ENCODE data around the gene TRIM26.

TRIM26 gene

GRCh38 chr6:30204116-30204515, 9.1 kb downstream of the TRIM26 start (continued):
- TF ChIP-seq CSRNP3 (CRISPR knock-in tag; IDR thresholded peaks at IDR 0.05) (no peak), SNAI2 (CRISPR knock-in tag; IDR thresholded peaks at IDR 0.05) (no peak), ZNF565 (CRISPR knock-in tag; conservative IDR thresholded peaks at IDR 0.05; ENCODE audit: low read depth) (no peak), BACH2 (CRISPR knock-in tag; IDR thresholded peaks at IDR 0.05; ENCODE audit: borderline replicate concordance) (no peak), TCF4 (CRISPR knock-in tag; IDR thresholded peaks at IDR 0.05; ENCODE audit: borderline replicate concordance) (no peak)

GRCh38 chr6:30202366-30202765, 10.8 kb downstream of the TRIM26 start:
- no peak for TF ChIP-seq TCF4 (CRISPR knock-in tag; IDR thresholded peaks at IDR 0.05; ENCODE audit: borderline replicate concordance)
- no peak for TF ChIP-seq TSHZ2 (CRISPR knock-in tag; IDR thresholded peaks at IDR 0.05)
- no peak for TF ChIP-seq CSDC2 (CRISPR knock-in tag; IDR thresholded peaks at IDR 0.05)
- TF ChIP-seq CSRNP3 (CRISPR knock-in tag; IDR thresholded peaks at IDR 0.05): no peak
- no peak for TF ChIP-seq ZNF565 (CRISPR knock-in tag; conservative IDR thresholded peaks at IDR 0.05; ENCODE audit: low read depth)
- TF ChIP-seq SNAI2 (CRISPR knock-in tag; IDR thresholded peaks at IDR 0.05): no peak
- TF ChIP-seq ZNF70 (CRISPR knock-in tag; IDR thresholded peaks at IDR 0.05): no peak
- TF ChIP-seq BACH2 (CRISPR knock-in tag; IDR thresholded peaks at IDR 0.05; ENCODE audit: borderline replicate concordance): no peak
- TF ChIP-seq POU6F1 (CRISPR knock-in tag; IDR thresholded peaks at IDR 0.05; ENCODE audit: borderline replicate concordance, low read depth): no peak
- no peak for TF ChIP-seq ESRRG (CRISPR knock-in tag; IDR thresholded peaks at IDR 0.05)
- TF ChIP-seq RARB (CRISPR knock-in tag; IDR thresholded peaks at IDR 0.05): no peak
- no peak for TF ChIP-seq PATZ1 (CRISPR knock-in tag; IDR thresholded peaks at IDR 0.05; ENCODE audit: borderline replicate concordance)
- no peak for TF ChIP-seq PPARA (CRISPR knock-in tag; IDR thresholded peaks at IDR 0.05; ENCODE audit: borderline replicate concordance)
- no peak for TF ChIP-seq ZFP30 (CRISPR knock-in tag; IDR thresholded peaks at IDR 0.05)
- TF ChIP-seq ISL1 (CRISPR knock-in tag; IDR thresholded peaks at IDR 0.05): no peak
- no peak for ATAC-seq

- no peak for TF ChIP-seq ZC3H10 (CRISPR knock-in tag; IDR thresholded peaks at IDR 0.05)
- no peak for TF ChIP-seq ARNTL (CRISPR knock-in tag; IDR thresholded peaks at IDR 0.05; ENCODE audit: borderline replicate concordance, low read depth)
- no peak for TF ChIP-seq RARB (CRISPR knock-in tag; IDR thresholded peaks at IDR 0.05)
- TF ChIP-seq PATZ1 (CRISPR knock-in tag; IDR thresholded peaks at IDR 0.05; ENCODE audit: borderline replicate concordance): no peak
- TF ChIP-seq GLIS3 (CRISPR knock-in tag; IDR thresholded peaks at IDR 0.05): no peak
- TF ChIP-seq BACH2 (CRISPR knock-in tag; IDR thresholded peaks at IDR 0.05; ENCODE audit: borderline replicate concordance): no peak
- TF ChIP-seq SNAI2 (CRISPR knock-in tag; IDR thresholded peaks at IDR 0.05): no peak
- TF ChIP-seq TCF4 (CRISPR knock-in tag; IDR thresholded peaks at IDR 0.05; ENCODE audit: borderline replicate concordance): no peak
- TF ChIP-seq CSRNP3 (CRISPR knock-in tag; IDR thresholded peaks at IDR 0.05): no peak
- TF ChIP-seq ZFP30 (CRISPR knock-in tag; IDR thresholded peaks at IDR 0.05): no peak
- no peak for ATAC-seq
These were observed 12.5 kb downstream of the TRIM26 start for GRCh38 chr6:30200551-30201281.
